ENCODE data around the gene MSL1.

The MSL1 gene

DNA sequence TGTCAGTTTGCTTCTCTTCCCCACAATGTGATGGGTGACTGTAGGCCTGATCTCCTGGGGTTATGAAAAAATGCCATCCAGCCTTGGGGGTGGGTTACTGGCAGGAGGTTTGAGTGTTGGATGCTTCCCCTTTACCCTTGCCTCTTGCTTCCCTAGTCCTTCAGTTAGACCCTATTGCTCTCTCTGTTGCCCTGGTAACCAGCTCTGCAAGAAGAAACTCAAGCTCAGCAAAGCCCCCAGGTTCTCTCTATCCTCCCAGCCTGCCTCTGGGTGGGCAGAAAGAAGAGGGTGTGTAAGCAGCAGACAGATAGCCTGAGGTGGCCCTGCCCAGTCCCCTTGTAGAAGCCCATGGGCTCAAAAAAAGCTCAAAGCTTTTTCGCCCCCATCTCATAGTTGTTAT lies 52.7 kb downstream of the MSL1 start:
- DNase-seq (ENCODE audit: low read depth), result no peak

DNA sequence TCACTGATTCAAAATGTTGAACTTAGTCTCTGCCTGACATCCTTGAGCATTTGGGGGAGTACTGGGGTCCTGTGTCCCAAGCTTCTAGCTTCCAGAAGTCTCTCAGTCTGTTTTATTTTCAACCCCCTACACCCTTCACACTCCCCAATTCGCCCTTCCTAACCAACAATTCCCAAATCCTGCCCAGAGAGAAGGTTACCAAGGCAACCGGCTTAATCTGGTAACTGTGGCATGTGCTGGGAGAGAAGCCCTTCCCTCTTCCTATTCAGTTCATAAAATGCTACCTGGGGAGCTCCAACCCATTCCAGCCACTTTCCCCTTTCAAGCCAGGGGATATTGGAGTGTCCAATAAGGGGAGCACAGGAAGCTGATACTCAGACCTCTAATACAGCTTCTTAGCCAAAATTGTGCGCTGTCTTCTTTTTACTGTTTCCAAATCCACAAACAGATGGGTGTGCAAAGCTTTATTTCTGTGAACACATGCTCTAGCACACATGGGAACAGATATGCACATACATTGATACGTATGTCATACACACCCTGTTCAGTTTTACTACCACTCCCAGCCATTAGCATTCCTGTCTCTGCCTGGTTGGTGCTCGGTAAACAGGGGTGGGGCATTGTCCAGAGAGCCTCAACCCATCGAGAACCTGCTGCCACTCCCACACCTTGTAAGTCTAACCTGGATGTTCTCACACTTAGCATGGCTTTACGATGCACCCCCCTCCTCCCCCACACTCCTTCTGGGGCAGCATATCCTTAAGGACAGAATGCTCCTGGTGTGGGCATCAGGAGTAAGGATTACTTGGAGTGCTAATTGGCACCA lies 54.4 kb downstream of the MSL1 start:
- DNase-seq (ENCODE audit: low read depth), result no peak

DNA sequence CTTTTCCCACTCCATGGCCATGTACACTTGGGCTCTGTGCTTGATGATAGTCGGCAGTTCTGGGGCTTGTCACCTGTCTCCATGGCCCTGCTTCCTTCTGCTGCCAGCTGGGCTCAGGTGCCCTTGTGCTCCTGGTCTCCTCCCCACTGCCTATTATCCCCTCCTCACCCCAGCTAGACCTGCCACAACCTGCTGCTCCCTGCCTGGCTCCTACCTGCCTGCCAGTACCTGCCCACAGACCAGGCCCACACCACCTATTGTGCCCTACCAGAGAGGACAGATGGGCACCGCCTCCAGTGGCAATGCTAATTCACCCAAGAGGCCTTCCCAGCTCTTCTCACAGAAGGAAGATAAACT lies 55.0 kb downstream of the MSL1 start:
- DNase-seq (ENCODE audit: low read depth), result no peak

DNA sequence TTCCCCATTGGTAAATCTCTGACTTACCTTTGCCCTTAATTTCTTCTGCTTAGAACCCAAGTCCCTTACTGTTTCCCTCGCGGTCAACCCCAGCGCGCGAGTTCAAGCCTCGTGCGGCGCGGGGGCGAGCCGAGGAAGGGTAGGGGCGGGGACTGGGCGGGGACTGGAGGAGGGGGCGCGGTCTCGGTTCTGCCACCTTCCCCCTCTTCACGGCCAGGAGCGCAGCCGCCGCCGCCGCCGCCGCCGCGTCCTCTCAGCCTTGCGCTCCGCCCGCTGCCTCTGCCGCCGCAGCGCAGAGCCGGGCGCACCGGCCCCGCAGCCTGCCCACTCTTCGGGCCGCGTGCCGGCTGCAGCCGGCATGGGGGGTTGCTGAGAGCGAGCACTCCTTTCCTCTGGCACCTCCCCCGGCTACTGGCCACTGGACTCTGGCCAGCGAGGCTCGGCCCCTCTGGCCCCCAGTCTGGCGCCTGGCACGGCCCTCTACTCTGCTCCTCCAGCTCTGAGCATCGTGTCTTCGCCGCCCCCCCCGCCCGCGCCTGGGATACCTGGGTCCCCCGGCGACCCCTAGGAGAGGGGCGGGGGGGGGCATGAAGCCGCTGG lies 55.6 kb downstream of the MSL1 start, which contains the start of gene RAPGEFL1:
TSS of gene RAPGEFL1 (plus strand) at position 196 of the 600 bp plus-strand sequence. CDS start at position 588, 392 bp downstream.
- DNase-seq (ENCODE audit: low read depth), result peak; percentile 76

DNA sequence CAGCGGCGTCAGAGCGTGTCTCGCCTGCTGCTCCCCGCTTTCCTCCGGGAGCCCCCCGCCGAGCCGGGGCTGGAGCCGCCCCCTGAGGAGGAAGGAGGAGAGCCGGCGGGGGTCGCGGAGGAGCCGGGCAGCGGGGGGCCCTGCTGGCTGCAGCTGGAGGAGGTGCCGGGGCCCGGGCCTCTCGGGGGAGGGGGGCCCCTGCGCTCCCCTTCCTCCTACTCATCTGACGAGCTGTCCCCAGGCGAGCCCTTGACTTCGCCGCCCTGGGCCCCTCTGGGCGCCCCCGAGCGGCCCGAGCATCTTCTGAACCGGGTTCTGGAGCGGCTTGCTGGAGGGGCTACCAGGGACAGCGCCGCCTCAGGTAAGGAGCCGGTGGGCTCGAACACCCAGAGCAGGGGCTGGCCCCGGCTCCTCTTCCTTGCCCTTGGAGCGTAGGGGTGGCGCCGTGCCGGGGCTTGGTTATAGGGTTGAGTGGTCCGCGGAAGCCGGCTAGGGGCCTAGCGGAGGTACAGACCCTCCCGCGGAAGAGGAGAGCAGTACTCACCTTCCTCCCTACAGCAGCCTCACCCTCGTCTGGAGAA lies 56.3 kb downstream of the MSL1 start:
- no peak for DNase-seq (ENCODE audit: low read depth)

DNA sequence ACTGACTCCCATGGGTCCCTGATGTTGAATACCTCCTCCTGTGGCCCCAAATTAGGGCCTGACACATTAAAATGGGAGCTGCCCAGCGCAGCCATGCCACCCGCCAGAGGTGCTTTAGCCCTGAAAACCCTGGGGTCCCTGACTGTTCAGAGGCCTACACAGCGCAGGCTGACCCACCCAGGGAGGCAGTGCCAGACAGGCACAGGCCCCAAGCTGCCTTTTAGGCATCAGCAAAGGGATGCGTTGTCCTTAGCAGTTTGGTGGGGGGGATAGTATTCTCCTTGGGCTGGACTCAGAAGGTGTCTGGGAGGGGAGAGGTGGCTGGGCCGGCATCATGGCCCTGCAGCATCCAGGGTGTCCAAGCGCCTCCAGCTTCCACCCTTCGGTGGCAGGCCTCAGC lies 56.9 kb downstream of the MSL1 start:
- DNase-seq (ENCODE audit: low read depth), result no peak

DNA sequence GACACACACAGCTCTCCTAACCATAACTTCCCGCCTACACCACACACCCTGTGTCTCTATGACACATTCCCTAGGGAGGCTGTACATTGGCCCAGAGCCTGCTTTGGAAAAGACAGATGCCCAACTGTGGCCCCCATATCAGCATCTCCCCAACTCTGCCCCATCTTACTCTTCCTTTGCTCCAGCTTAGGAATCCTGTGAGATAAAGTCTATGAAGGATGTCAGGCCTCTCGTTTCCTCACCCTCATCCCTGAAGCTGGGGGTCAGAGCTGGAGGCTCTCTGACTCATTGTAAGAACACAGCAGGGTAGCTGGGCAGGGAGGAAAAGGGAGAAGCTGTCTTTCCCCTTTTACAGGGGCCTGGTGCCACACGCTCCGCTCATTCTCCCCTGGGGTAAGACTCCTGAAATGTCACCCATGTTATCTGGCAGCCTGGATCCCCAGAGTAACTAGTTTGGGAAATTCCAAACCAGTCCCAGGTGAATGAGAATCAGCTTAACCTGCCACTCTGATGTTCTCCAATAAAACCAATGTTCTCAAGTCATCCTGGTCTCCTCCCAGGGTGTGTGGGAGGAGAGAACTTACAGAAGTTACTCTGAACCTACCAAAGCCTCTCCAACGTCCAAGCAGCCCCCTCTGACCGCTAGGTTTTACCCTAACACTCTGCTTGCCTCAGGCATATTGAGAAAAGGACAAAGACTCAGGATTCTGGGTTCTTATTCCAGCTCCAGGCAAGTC lies 58.3 kb downstream of the MSL1 start:
- DNase-seq (ENCODE audit: low read depth), result no peak

DNA sequence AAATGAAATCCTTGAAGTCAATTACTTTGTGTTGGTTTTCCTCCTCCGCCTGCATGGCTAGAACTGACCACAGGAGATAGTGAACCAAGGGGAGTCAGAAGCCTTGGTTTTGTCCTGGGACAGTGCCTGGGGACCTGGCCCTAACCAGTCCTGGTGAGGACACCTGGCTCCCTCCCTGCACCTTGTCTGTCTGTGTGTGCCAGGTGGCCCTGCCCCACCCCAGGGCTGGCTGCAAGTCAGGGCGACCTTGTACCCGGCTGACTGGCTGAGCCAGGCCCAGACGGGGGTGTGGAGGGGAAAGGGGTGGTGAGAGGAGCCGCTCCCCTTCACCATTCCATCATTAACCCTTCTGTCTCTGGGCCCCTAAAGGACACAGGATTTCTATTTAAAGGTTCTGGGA lies 58.9 kb downstream of the MSL1 start:
- DNase-seq (ENCODE audit: low read depth), result no peak

DNA sequence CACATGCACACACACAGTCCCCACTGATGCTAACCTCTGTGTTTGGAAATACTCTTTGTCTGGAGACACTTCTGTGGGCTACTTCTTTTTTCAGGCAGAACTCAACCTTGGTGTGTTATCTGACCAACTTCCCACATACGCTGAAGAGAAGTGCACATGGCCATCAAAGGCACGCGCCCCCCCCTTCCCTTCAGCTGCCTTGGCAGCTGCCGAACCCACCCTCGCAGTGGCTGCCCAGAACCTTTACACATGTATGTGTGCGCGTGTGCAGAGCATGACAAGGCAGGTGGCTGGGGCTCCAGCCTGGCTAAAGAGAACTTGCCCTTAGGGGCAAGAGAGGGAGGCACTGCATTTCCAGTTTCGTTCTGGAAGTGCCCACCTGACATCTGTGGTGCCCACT lies 59.4 kb downstream of the MSL1 start:
- no peak for DNase-seq (ENCODE audit: low read depth)

DNA sequence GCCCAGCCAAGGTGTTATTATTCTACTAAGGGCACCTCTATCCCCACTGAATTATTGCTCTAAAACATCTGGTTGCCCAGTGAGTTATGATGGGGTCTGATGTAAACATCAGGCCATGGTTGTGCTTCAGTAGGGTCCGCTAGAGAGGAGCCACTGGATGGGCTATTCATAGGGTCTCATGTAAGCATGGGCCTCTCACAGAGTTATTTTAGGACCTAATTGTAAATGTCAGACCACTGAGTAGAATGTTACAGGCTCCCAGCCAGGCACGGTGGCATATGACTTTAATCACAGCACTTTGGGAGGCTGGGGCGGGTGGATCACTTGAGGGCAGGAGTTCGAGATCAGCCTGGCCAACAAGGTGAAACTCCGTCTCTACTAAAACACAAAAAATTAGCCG lies 60.8 kb downstream of the MSL1 start:
- no peak for DNase-seq (ENCODE audit: low read depth)
